ENCODE data around the gene TMEM250.
A peak's percentile ranks its signal among the peaks of the same experiment; 100 is the strongest.

TMEM250 gene

GRCh38 chr9:136154943-136155342, 36.3 kb upstream of the TMEM250 start:
- TF ChIP-seq TEAD4 (IDR thresholded peaks at IDR 0.05) (no peak), RAD21 (IDR thresholded peaks at IDR 0.05; ENCODE audit: low read depth) (no peak), EP300 (IDR thresholded peaks at IDR 0.05; ENCODE audit: borderline replicate concordance) (no peak), ZBTB7A (IDR thresholded peaks at IDR 0.05; ENCODE audit: low read depth) (no peak), YY1 (IDR thresholded peaks at IDR 0.05; ENCODE audit: low read depth) (no peak), USF1 (IDR thresholded peaks at IDR 0.05) (no peak), EGR1 (IDR thresholded peaks at IDR 0.05) (no peak), MAX (IDR thresholded peaks at IDR 0.05) (no peak), TAF1 (IDR thresholded peaks at IDR 0.05; ENCODE audit: low read depth) (no peak), REST (IDR thresholded peaks at IDR 0.05; ENCODE audit: low read depth) (no peak), NFIC (IDR thresholded peaks at IDR 0.05) (no peak), CREB1 (IDR thresholded peaks at IDR 0.05; ENCODE audit: low read depth) (no peak), FOXM1 (IDR thresholded peaks at IDR 0.05; ENCODE audit: borderline replicate concordance, low read depth) (no peak), TCF12 (IDR thresholded peaks at IDR 0.05; ENCODE audit: low read depth) (no peak), CEBPB (IDR thresholded peaks at IDR 0.05) (no peak)

GRCh38 chr9:136153381-136154065, 34.8 kb upstream of the TMEM250 start:
- TF ChIP-seq NFIC (IDR thresholded peaks at IDR 0.05) (peak; percentile 31; the same call in 1 of the 2 replicates), MAX (IDR thresholded peaks at IDR 0.05) (peak; percentile 63; the same call in 1 of the 2 replicates), TCF12 (IDR thresholded peaks at IDR 0.05; ENCODE audit: low read depth) (no peak), ZBTB7A (IDR thresholded peaks at IDR 0.05; ENCODE audit: low read depth) (peak; percentile 59; the same call in 1 of the 2 replicates), CEBPB (IDR thresholded peaks at IDR 0.05) (no peak), EP300 (IDR thresholded peaks at IDR 0.05; ENCODE audit: borderline replicate concordance) (0 out of 2 replicates have a peak, but pooled peaks have one; percentile 23)

GRCh38 chr9:136152931-136153330, 34.3 kb upstream of the TMEM250 start:
- TF ChIP-seq USF1 (IDR thresholded peaks at IDR 0.05) (no peak), TAF1 (IDR thresholded peaks at IDR 0.05; ENCODE audit: low read depth) (no peak), YY1 (IDR thresholded peaks at IDR 0.05; ENCODE audit: low read depth) (no peak), NFIC (IDR thresholded peaks at IDR 0.05) (no peak)

GRCh38 chr9:136152543-136152866, 33.8 kb upstream of the TMEM250 start:
- TF ChIP-seq YY1 (IDR thresholded peaks at IDR 0.05; ENCODE audit: low read depth) (no peak), CEBPB (IDR thresholded peaks at IDR 0.05) (no peak), EGR1 (IDR thresholded peaks at IDR 0.05) (no peak), EP300 (IDR thresholded peaks at IDR 0.05; ENCODE audit: borderline replicate concordance) (no peak), REST (IDR thresholded peaks at IDR 0.05; ENCODE audit: low read depth) (no peak), NFIC (IDR thresholded peaks at IDR 0.05) (no peak), TCF12 (IDR thresholded peaks at IDR 0.05; ENCODE audit: low read depth) (no peak), CREB1 (IDR thresholded peaks at IDR 0.05; ENCODE audit: low read depth) (no peak), USF1 (IDR thresholded peaks at IDR 0.05) (no peak), TAF1 (IDR thresholded peaks at IDR 0.05; ENCODE audit: low read depth) (no peak), RAD21 (IDR thresholded peaks at IDR 0.05; ENCODE audit: low read depth) (no peak), MAX (IDR thresholded peaks at IDR 0.05) (no peak)

GRCh38 chr9:136151848-136152542, 33.3 kb upstream of the TMEM250 start:
- TF ChIP-seq CREB1 (IDR thresholded peaks at IDR 0.05; ENCODE audit: low read depth): no peak
- TF ChIP-seq EGR1 (IDR thresholded peaks at IDR 0.05): no peak
- TF ChIP-seq USF1 (IDR thresholded peaks at IDR 0.05): no peak
- no peak for TF ChIP-seq TCF12 (IDR thresholded peaks at IDR 0.05; ENCODE audit: low read depth)
- no peak for TF ChIP-seq CEBPB (IDR thresholded peaks at IDR 0.05)
- TF ChIP-seq NFIC (IDR thresholded peaks at IDR 0.05): no peak
- no peak for TF ChIP-seq MAX (IDR thresholded peaks at IDR 0.05)
- no peak for TF ChIP-seq FOXM1 (IDR thresholded peaks at IDR 0.05; ENCODE audit: borderline replicate concordance, low read depth)
